ENCODE results near the gene DNAAF5.

The DNAAF5 gene

DNA sequence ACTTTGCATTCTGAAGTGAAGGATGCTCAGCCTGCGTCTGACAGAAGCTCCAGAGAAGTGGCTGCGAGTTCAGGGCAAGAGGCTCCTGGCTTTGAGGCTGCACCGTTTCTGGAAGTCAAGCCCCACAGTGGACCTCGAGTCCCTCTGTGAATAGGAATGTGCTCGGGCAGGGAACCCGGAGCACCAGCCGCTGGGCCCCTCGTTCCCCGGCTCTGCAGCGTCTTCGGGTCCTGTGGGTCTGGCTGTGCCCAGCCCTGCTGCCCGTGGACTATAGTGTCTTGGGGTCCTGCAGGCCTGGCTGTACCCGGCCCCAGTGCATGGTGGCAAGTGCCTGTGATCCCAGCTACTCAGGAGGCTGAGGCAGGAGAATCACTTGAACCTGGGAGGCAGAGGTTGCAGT lies 45.9 kb downstream of the DNAAF5 start:
- no peak for TF ChIP-seq CTCF (IDR thresholded peaks at IDR 0.05; ENCODE audit: low read depth, low read length, missing control alignments)
- no peak overlapping the region for H3K4me3 ChIP-seq (ENCODE audit: low read depth, low read length)
- DNase-seq (ENCODE audit: low read depth): no peak
- in situ Hi-C loops (cut with HindIII; ENCODE audit: low sequenced_read_pairs): loop anchor here (10.0 kb wide), 1 partner anchor 438 kb away; no protein-coding TSS in a partner anchor

GRCh38 chr7:772861-773621 lies 46.5 kb downstream of the DNAAF5 start:
- TF ChIP-seq CTCF (IDR thresholded peaks at IDR 0.05; ENCODE audit: low read depth, low read length, missing control alignments): no peak
- in situ Hi-C loops (cut with HindIII; ENCODE audit: low sequenced_read_pairs): loop anchor here (10.0 kb wide), 1 partner anchor 438 kb away; no protein-coding TSS in a partner anchor
- no peak for DNase-seq (ENCODE audit: low read depth)
- H3K4me3 ChIP-seq (ENCODE audit: low read depth, low read length): no peak overlapping the region

GRCh38 chr7:773622-773915 lies 47.1 kb downstream of the DNAAF5 start:
- DNase-seq (ENCODE audit: low read depth): no peak
- no peak overlapping the region for H3K4me3 ChIP-seq (ENCODE audit: low read depth, low read length)
- in situ Hi-C loops (cut with HindIII; ENCODE audit: low sequenced_read_pairs): loop anchor here (10.0 kb wide), 1 partner anchor 439 kb away; no protein-coding TSS in a partner anchor
- TF ChIP-seq CTCF (IDR thresholded peaks at IDR 0.05; ENCODE audit: low read depth, low read length, missing control alignments): no peak

GRCh38 chr7:774161-775109 lies 47.9 kb downstream of the DNAAF5 start:
- in situ Hi-C loops (cut with HindIII; ENCODE audit: low sequenced_read_pairs): loop anchor here (10.0 to 25.0 kb wide), 2 partner anchors 188 to 440 kb away; partner anchors contain the start of gene ADAP1
- peak; percentile 92 for TF ChIP-seq CTCF (IDR thresholded peaks at IDR 0.05; ENCODE audit: low read depth, low read length, missing control alignments)
- H3K4me3 ChIP-seq (ENCODE audit: low read depth, low read length): no peak overlapping the region
- no peak for DNase-seq (ENCODE audit: low read depth)

- TF ChIP-seq CTCF (IDR thresholded peaks at IDR 0.05; ENCODE audit: low read depth, low read length, missing control alignments): no peak
- H3K4me3 ChIP-seq (ENCODE audit: low read depth, low read length): no peak overlapping the region
- DNase-seq (ENCODE audit: low read depth): no peak
- in situ Hi-C loops (cut with HindIII; ENCODE audit: low sequenced_read_pairs): loop anchor here (10.0 to 25.0 kb wide), 2 partner anchors 186 to 442 kb away; partner anchors contain the start of gene ADAP1
Measured at GRCh38 chr7:776381-776780, 49.9 kb downstream of the DNAAF5 start.

GRCh38 chr7:776992-777727 lies 50.7 kb downstream of the DNAAF5 start:
- no peak for TF ChIP-seq CTCF (IDR thresholded peaks at IDR 0.05; ENCODE audit: low read depth, low read length, missing control alignments)
- no peak overlapping the region for H3K4me3 ChIP-seq (ENCODE audit: low read depth, low read length)
- no peak for DNase-seq (ENCODE audit: low read depth)
- in situ Hi-C loops (cut with HindIII; ENCODE audit: low sequenced_read_pairs): loop anchor here (10.0 to 25.0 kb wide), 2 partner anchors 185 to 442 kb away; partner anchors contain the start of gene ADAP1
